Loucy (cell line): ENCODE data around the gene GABRB2.

Source experiments
- H2AFZ ChIP-seq: fragments of 200-600 bp; sonication (generic); 2 replicates; pipeline ENCODE4 v1.6.0; 2016; ENCODE audit warnings: antibody characterized with exemption, mild to moderate bottlenecking, low read length, moderate library complexity
- H3F3A ChIP-seq: fragments of 200-600 bp; 2 replicates; pipeline ENCODE4 v1.6.0; 2016; ENCODE audit warnings: antibody characterized with exemption, low read depth, mild to moderate bottlenecking
- H3K27me3 ChIP-seq: fragments of 200-600 bp; sonication (generic); 2 replicates; pipeline ENCODE4 v1.6.1; 2014; ENCODE audit warnings: low read length, mild to moderate bottlenecking; ENCODE audit not compliant: insufficient read depth, poor library complexity, severe bottlenecking
- H3K36me3 ChIP-seq: fragments of 200-600 bp; sonication (generic); 2 replicates; pipeline ENCODE4 v1.6.1; 2016; ENCODE audit warnings: low read length; ENCODE audit not compliant: insufficient read depth
- H3K4me1 ChIP-seq: fragments of 200-600 bp; sonication (generic); 2 replicates; pipeline ENCODE4 v1.5.1; 2014; ENCODE audit warnings: low read length, mild to moderate bottlenecking; ENCODE audit not compliant: insufficient read depth, poor library complexity, severe bottlenecking
- H3K4me2 ChIP-seq: fragments of 200-600 bp; sonication (generic); 2 replicates; pipeline ENCODE4 v1.6.0; 2014; ENCODE audit warnings: antibody characterized with exemption, low read length, low read depth, mild to moderate bottlenecking; ENCODE audit not compliant: poor library complexity, severe bottlenecking
- H3K4me3 ChIP-seq: fragments of 200-600 bp; sonication (generic); 2 replicates; pipeline ENCODE4 v1.5.1; 2014; ENCODE audit warnings: low read length, mild to moderate bottlenecking, mixed read lengths; ENCODE audit not compliant: poor library complexity, severe bottlenecking
- H3K79me2 ChIP-seq: fragments of 200-600 bp; sonication (generic); 2 replicates; pipeline ENCODE4 v1.6.1; 2014; ENCODE audit warnings: low read length; ENCODE audit not compliant: insufficient read depth
- H3K9ac ChIP-seq: fragments of 200-600 bp; sonication (generic); 2 replicates; pipeline ENCODE4 v1.6.0; 2014; ENCODE audit warnings: mild to moderate bottlenecking, low read depth, low read length, moderate library complexity; ENCODE audit not compliant: poor library complexity, severe bottlenecking
- H3K9me2 ChIP-seq: fragments of 200-600 bp; sonication (generic); replicated peaks from 2 replicates; pipeline ENCODE4 v1.6.1; 2016; ENCODE audit warnings: low read depth, low read length, mixed read lengths
- H3K9me3 ChIP-seq: fragments of 200-600 bp; sonication (generic); 2 replicates; pipeline ENCODE4 v1.6.1; 2014; ENCODE audit warnings: mild to moderate bottlenecking, antibody characterized with exemption, low read length, low read depth; ENCODE audit not compliant: insufficient read depth
- H4K20me1 ChIP-seq: fragments of 200-600 bp; sonication (generic); 2 replicates; pipeline ENCODE4 v1.6.0; 2014; ENCODE audit warnings: antibody characterized with exemption, low read length, mild to moderate bottlenecking; ENCODE audit not compliant: insufficient read depth, poor library complexity, severe bottlenecking
- EZH2phosphoT487 ChIP-seq: fragments of 200-600 bp; IDR thresholded peaks from 2 replicates; pipeline ENCODE4 v1.6.1; 2018; ENCODE audit warnings: antibody characterized with exemption, mild to moderate bottlenecking, moderate library complexity, borderline replicate concordance
- TF ChIP-seq, protein P1 (sequence below): fragments of 200-600 bp; sonication (generic); conservative IDR thresholded peaks from 2 replicates; pipeline ENCODE4 v1.5.1; 2014; ENCODE audit warnings: mild to moderate bottlenecking, antibody characterized with exemption, low read length

The GABRB2 gene

GRCh38 chr5:161305601-161306000 is 240.9 kb downstream of the GABRB2 start:
- no peak overlapping the region for H3K4me2 ChIP-seq
- TF ChIP-seq EZH2phosphoT487: no peak
- TF ChIP-seq, protein P1, sequence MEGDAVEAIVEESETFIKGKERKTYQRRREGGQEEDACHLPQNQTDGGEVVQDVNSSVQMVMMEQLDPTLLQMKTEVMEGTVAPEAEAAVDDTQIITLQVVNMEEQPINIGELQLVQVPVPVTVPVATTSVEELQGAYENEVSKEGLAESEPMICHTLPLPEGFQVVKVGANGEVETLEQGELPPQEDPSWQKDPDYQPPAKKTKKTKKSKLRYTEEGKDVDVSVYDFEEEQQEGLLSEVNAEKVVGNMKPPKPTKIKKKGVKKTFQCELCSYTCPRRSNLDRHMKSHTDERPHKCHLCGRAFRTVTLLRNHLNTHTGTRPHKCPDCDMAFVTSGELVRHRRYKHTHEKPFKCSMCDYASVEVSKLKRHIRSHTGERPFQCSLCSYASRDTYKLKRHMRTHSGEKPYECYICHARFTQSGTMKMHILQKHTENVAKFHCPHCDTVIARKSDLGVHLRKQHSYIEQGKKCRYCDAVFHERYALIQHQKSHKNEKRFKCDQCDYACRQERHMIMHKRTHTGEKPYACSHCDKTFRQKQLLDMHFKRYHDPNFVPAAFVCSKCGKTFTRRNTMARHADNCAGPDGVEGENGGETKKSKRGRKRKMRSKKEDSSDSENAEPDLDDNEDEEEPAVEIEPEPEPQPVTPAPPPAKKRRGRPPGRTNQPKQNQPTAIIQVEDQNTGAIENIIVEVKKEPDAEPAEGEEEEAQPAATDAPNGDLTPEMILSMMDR: no peak
- H3K79me2 ChIP-seq: no peaks in the 10 kb centered on the region
- no peak overlapping the region for H3K4me3 ChIP-seq
- no peaks in the 10 kb centered on the region for H3K9me3 ChIP-seq
- H3K9me2 ChIP-seq: no peaks in the 10 kb centered on the region
- H3K9ac ChIP-seq: no peak overlapping the region
- H3F3A ChIP-seq: no peaks in the 10 kb centered on the region
- no peaks in the 10 kb centered on the region for H3K36me3 ChIP-seq
- H3K4me1 ChIP-seq: no peaks in the 10 kb centered on the region
- no peak overlapping the region for H2AFZ ChIP-seq
- H3K27me3 ChIP-seq: no peaks in the 10 kb centered on the region
- no peaks in the 10 kb centered on the region for H4K20me1 ChIP-seq

DNA sequence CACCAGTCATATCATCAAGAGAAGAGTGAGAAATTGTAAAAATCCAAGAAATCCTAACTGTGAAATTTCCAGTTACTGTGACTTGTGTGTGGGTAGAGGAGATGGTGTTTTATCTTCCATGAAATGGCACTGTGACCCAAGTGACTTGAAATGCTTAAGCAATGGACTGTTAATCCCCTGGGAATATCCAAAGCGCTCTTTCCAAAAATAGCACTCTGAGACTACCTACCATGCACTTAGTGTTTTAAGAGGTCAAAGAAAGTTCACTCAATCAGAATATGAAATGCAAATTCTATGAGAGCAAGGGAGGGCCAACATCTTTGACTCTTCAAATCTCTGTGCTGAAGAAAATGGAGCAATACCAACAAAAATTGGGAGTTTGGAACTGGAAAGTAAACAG is 244.0 kb downstream of the GABRB2 start:
- H3K9me3 ChIP-seq: no peaks in the 10 kb centered on the region
- TF ChIP-seq EZH2phosphoT487: no peak
- TF ChIP-seq, protein P1: no peak
- H3K4me3 ChIP-seq: no peak overlapping the region
- H2AFZ ChIP-seq: no peak overlapping the region
- H3K4me2 ChIP-seq: no peak overlapping the region
- H3K9me2 ChIP-seq: no peaks in the 10 kb centered on the region
- H3K79me2 ChIP-seq: no peaks in the 10 kb centered on the region
- no peaks in the 10 kb centered on the region for H3F3A ChIP-seq
- no peaks in the 10 kb centered on the region for H4K20me1 ChIP-seq
- H3K36me3 ChIP-seq: no peaks in the 10 kb centered on the region
- H3K27me3 ChIP-seq: no peaks in the 10 kb centered on the region
- no peaks in the 10 kb centered on the region for H3K4me1 ChIP-seq
- no peak overlapping the region for H3K9ac ChIP-seq

DNA sequence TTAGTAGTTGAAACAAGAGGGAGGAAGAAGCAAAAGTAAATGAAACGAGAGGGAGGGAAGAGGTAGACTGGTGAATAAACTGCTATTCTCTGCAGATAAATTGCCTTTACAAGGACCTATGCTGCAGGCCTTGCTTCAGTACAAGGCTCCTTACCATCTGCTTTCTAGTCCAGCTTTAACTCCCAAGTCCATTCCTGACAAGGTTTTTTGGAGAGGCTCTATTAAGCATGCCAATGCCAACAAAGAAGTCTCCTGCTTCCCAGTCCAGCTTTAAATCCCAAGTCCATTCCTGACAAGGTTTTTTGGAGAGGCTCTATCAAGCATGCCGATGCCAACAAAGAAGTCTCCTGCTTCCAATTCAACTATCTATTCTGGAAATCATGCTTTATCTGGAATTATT is 244.9 kb downstream of the GABRB2 start:
- no peaks in the 10 kb centered on the region for H3K4me1 ChIP-seq
- H3K9me2 ChIP-seq: no peaks in the 10 kb centered on the region
- H3K9me3 ChIP-seq: no peaks in the 10 kb centered on the region
- H3K36me3 ChIP-seq: no peaks in the 10 kb centered on the region
- H3K4me2 ChIP-seq: no peak overlapping the region
- H3K79me2 ChIP-seq: no peaks in the 10 kb centered on the region
- no peaks in the 10 kb centered on the region for H4K20me1 ChIP-seq
- H3K27me3 ChIP-seq: no peaks in the 10 kb centered on the region
- TF ChIP-seq, protein P1: no peak
- no peak for TF ChIP-seq EZH2phosphoT487
- no peak overlapping the region for H3K4me3 ChIP-seq
- H3K9ac ChIP-seq: no peak overlapping the region
- H2AFZ ChIP-seq: no peak overlapping the region
- H3F3A ChIP-seq: no peaks in the 10 kb centered on the region
